ENCODE data around the gene CSNK1A1.
"Not testable (repeated sequence)": the region's sequence is repeated elsewhere in the genome, so short reads cannot be mapped to it uniquely, and the experiment has no call there.

Gene CSNK1A1

DNA sequence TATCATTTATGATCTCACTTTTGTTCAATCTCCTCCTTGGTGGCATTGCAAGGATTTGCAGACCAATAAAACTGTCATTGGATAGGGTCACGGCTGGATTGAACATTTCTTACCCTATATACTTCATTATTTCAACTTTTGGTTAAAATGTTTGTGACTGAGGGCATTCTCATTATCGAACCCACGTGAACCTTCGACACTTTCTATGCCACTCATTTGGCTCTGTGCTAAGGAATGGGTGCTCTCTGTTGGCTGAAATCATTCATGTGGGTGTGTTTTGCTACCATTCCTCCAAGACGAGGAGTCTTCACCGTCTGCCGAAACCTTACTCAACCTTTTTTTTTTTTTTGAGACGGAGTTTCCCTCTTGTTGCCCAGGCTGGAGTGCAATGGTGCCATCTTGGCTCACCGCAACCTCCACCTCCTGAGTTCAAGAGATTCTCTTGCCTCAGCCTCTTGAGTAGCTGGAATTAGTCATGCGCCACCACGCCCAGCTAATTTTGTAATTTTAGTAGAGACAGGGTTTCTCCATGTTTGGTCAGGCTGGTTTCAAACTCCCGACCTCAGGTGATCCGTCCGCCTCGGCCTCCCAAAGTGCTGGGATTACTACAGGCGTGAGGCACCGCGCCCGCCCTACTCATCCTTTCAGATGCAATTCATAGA is 62.5 kb downstream of the CSNK1A1 start:
- DNase-seq: no peak

DNA sequence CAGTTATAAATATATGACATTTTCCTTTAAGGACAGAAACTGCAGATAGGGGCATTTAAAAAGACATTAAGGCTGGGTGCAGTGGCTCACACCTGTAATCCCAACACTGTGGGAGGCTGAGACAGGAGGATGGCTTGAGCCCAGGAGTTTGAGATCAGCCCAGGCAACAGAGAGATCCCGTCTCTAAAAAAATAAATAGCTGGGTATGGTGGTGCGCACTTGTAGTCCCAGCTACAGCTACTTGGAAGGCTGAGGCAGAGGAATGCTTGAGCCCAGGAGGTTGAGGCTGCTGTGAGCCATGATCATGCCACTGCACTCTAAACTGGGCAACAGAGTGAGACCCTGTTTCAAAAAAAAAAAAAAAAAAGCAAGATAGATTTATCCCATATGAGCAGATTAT is 63.6 kb downstream of the CSNK1A1 start:
- DNase-seq: no peak

GRCh38 chr5:149486726-149487635 is 64.3 kb downstream of the CSNK1A1 start:
- DNase-seq: peak; percentile 94

DNA sequence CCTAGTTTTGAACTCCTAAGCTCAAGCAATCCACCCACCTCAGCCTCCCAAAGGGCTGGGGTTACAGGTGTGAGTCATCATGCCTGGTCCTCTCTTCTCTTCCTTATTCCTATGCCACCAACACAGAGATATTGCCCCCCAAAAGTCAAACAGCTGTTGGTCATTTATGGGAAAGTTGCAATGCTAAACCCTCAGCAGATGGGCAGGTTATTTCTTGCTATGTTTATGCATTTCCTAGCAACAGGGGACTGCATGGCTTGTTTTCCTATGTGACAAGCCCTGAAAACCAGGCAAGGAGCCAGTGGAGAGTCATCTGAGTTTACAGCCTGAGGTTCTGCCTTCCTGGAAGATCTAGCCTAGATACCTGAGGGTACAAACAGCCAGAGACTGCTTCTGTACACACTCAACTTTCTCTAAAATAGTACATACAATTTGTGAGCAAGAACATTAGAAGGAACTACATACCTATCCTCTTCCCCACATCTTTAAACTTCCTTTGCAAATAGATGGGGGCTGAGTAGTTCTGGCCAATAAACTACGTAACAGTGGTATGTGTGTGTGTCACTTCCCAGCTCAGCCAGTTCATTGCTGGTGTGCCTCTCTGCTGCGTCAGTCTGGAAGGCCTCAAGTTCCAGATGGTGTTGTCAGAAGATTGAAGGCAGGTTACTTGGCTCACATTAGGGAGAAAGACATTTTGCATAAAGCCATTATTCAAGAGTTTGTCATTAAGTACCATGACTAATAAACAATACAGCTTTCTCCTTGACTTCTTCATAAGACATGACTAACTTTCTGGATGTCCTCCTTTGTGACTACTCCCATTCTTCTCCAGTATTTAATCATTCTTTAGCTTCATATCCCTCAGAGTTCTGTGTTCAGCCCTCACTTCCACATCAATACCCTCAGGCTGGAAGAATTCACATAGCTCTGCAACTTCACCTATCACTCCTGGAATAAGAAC is 65.3 kb downstream of the CSNK1A1 start:
- DNase-seq: peak; percentile 100

- DNase-seq: no peak
These were observed 69.8 kb downstream of the CSNK1A1 start for GRCh38 chr5:149481485-149481884.

- no peak for DNase-seq
These were observed 72.5 kb downstream of the CSNK1A1 start for GRCh38 chr5:149478761-149479160.

- no peak for DNase-seq
These were observed 75.5 kb downstream of the CSNK1A1 start for GRCh38 chr5:149475777-149476176.

GRCh38 chr5:149474198-149474597 is 77.0 kb downstream of the CSNK1A1 start:
- DNase-seq: no peak

DNA sequence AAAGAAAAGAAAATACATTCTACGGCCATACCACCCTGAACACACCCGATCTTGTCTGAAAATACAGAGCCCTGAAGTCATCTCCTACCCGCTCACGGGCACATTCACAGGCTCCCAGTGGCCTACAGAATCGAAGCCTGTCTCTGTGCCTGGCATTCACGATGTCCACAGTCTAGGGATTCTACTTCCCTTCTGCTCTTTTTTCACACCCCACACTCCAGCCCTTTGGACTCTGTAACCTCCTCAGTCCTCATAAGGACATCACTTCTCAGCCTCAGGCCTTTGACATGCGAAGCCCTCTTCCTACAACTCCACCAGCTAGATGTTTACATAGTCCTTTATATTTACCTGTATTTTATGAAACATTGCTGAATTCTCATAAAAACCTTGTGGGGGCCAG is 77.8 kb downstream of the CSNK1A1 start:
- no peak for DNase-seq

DNA sequence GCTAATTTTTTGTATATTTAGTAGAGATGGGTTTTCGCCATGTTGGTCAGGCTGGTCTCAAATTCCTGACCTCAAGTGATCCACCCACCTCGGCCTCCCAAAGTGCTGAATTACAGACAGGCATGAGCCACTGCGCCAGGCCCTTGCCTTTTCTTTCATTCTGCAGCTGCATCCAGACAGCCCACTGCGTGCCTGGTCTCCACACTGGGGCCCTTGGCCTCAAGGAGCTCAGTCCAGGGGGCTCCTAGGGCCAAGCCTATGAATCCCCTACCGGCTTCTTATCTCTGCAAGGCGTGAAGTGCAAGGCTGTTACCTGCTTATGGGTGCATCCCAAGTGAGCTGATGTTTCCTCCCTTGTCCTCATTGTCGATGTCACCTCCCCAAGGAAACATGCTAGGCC is 78.8 kb downstream of the CSNK1A1 start:
- DNase-seq: no peak

DNA sequence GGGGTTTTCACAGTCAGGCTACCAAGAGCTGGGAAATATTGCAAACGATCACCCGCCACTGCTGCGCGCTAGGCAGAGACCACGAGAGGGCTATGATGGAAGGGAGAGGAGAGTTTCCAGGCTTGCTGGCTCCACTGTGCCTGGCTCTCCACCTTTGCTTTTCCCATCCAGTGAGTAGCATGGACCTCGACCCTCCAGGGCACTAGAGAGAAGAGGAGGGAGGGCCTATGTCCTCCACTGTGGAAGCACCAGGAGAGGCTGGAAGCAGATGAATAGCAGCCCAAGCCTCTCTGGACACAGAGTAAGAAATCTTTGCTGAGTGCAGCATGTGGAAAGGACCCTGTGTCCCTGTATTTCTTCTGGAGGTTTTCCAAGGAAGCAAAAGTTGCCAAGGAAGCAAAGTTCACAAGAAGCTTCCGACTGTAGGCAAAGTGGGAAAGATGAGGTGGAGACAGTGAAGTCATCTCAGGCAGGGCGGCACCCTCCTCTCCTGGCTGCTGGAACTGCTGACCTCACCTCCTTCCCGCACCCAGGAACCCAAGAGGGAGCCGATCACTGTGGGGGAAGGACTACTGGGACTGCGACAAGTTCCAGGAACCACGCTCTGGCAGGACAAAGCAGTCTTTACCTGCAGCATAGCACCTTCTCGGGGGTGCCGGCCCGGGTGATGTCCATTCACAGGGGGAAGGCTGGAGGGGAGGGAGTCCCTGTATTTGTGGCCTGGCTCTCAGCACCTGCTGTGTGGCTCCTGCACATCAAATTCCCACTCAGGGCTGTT is 79.6 kb downstream of the CSNK1A1 start:
- DNase-seq: peak; percentile 47

DNA sequence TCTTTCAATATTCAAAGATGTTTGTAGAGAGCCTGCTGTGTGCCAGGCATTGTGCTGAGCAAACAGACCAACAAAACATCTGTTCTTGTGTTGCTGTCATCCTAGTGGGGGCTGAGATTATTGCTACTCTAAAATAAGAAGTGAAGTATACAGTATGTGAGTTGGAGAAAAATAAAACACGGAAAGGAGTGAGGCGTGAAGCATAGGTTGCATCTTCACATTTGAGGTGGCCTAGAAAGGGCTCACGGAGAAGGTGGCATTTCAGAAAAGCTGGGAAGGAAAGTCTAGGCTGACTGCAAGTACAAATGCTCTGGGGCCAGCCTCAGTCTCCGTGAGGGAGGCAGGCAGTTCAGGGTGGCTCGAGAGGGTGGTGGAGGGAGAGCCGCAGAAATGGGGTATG is 80.3 kb downstream of the CSNK1A1 start:
- no peak for DNase-seq

- DNase-seq: peak; percentile 76
These were observed 84.7 kb downstream of the CSNK1A1 start for GRCh38 chr5:149466457-149466972.

DNA sequence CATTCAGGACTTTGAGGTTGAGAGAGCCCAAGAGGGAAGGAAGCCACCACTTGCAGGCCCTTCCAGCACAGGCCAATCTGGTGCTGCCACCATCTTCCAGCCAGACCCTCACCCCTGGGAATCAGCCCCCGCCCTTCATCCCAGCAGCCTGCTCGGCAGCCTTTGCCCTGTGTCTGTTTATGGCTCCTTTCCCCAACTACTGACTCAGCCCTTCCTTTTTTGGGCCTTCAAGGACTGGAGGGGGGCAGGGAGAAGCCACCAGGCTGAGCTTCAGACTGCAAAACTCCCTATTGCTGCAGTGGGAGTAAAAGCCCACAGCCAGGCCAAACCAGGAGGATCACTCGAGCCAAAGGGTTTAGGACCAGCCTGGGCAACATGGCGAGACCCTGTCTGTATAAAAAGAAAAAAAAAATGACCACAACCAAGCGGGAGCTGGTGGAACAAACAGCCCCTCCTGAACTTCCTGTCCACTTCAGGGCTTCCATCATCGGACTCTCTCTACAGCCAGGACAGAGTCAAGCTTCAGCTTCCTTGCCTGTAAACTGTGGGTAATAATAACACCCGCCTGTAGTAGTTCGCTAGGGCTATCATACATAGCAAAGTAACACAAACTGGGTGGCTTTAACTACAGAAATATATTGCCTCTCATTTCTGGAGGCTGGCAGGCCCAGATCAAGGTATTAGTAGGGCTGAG is 86.3 kb downstream of the CSNK1A1 start:
- peak; percentile 65 for DNase-seq

DNA sequence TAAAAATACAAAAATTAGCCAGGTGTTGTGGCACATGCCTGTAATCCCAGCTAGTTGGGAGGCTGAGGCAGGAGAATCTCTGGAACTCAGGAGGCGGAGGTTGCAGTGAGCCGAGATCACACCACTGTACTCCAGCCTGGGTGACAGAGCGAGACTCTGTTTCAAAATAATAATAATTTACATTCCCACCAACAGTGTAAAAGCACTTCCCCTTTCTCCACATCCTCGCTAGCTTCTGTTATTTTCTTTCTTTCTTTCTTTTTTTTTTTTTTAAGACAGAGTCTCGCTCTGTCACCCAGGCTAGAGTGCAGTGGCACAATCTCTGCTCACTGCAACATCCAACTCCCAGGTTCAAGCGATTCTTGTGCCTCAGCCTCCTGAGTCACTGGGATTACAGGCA is 89.3 kb downstream of the CSNK1A1 start:
- not testable (repeated sequence) for DNase-seq

- no peak for DNase-seq
These were observed 91.3 kb downstream of the CSNK1A1 start for GRCh38 chr5:149459891-149460290.

DNA sequence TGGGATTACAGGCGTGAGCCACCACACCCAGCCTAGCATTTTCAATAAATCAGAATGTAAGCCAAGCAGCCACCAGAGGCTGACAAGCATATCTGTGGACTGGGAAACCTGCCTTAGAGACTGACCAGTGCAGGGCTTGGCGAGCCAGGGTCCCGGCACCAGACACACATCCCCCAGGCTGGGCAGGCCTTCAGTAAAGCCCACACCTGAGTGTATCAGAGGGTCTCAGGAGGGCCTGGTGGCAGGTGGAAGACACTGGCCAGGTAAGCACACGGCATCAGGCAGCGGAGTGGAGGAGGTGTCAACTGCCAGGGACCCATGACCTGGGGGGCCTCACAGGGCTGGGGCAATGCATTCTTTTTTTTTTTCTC is 93.9 kb downstream of the CSNK1A1 start:
- DNase-seq: no peak

GRCh38 chr5:149456597-149457392 is 94.4 kb downstream of the CSNK1A1 start:
- no peak for DNase-seq

DNA sequence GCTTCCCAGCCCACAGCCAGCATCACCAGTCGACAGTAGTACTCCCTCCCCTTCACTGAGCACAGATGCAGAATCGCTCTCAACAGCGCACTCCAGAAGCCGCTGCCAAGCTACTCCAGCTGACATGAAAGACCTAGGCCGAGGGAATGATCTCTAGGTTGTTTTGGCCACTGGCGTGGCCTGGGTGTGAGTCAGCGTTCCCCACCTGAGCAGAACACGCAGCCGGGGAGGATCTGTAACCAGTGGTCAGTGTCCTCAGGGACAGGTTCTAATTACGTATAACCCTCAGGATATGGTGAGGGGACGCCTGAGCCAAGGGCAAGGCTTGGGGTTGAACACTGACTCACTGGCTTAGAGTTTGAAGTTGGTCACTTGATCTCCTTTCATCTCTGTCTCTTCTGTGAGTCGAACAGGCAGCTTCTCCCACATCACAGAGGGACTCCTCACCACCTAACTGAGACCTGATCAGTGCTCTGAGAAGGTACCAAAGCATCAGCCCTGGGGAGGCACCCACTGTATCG is 95.3 kb downstream of the CSNK1A1 start:
- DNase-seq: peak; percentile 86
